PC-9 (cell line): ENCODE results near the gene FILIP1L. TPM values are rescaled to one million over a fixed set of nuclear protein-coding genes. Genes with fewer than 3 reads are reported as not detected.

Experiments
- BruUV-seq: library from RNA; stranded (reverse); fragments of 400-500 nt; replicated peaks from 2 replicates; lab custom pipeline; 2021; lab: Mats Ljungman, UMichigan
- CTCF ChIA-PET: fragments of 300-600 bp; sonication (Branson Sonifier 250); formaldehyde crosslinking; loops from one replicate; lab custom pipeline; 2022; ENCODE audit warnings: antibody characterized with exemption; lab: Charles Lee
- POLR2A ChIA-PET: fragments of 300-600 bp; sonication (Branson Sonifier 250); formaldehyde crosslinking; loops from one replicate; lab custom pipeline; 2022; ENCODE audit warnings: antibody characterized with exemption; ENCODE audit not compliant: unreplicated experiment; lab: Charles Lee
- DNase-seq, 2 experiments: peaks; one replicate each; pipeline versions ENCODE4 v3.0.0 to v3.0.0-alpha.2; 2015 to 2022; ENCODE audit warnings: mixed read lengths in 1 of 2
- H2AFZ ChIP-seq: fragments of 200-600 bp; sonication (generic); 2 replicates; pipeline ENCODE4 v1.8.1; 2017; ENCODE audit warnings: antibody characterized with exemption
- H3F3A ChIP-seq: fragments of 200-600 bp; sonication (generic); 2 replicates; pipeline ENCODE4 v1.8.1; 2017; ENCODE audit warnings: antibody characterized with exemption, mild to moderate bottlenecking, low read depth; ENCODE audit not compliant: insufficient read depth
- H3K27ac ChIP-seq: fragments of 200-600 bp; sonication (generic); 2 replicates; pipeline ENCODE4 v1.6.1; 2016; ENCODE audit warnings: mixed run types
- H3K27me3 ChIP-seq: fragments of 200-600 bp; sonication (generic); 2 replicates; pipeline ENCODE4 v1.6.1; 2016; ENCODE audit warnings: low read depth, mixed run types; ENCODE audit not compliant: insufficient read depth
- H3K36me3 ChIP-seq: fragments of 200-600 bp; sonication (generic); 2 replicates; pipeline ENCODE4 v1.6.1; 2016; ENCODE audit warnings: low read depth, mixed run types
- H3K4me1 ChIP-seq: fragments of 200-600 bp; sonication (generic); replicated peaks from 2 replicates; pipeline ENCODE4 v1.6.1; 2016; ENCODE audit warnings: mixed run types; ENCODE audit not compliant: insufficient read depth
- H3K4me2 ChIP-seq: fragments of 200-600 bp; sonication (generic); 2 replicates; pipeline ENCODE4 v1.6.1; 2017; ENCODE audit warnings: mixed run types
- H3K4me3 ChIP-seq: fragments of 200-600 bp; sonication (generic); 2 replicates; pipeline ENCODE4 v1.6.1; 2016; ENCODE audit warnings: mixed run types
- H3K79me2 ChIP-seq: fragments of 200-600 bp; sonication (generic); 2 replicates; pipeline ENCODE4 v1.6.1; 2017; ENCODE audit warnings: low read depth, mixed run types
- H3K9me2 ChIP-seq: fragments of 200-600 bp; sonication (generic); 2 replicates; pipeline ENCODE4 v1.8.1; 2017; ENCODE audit warnings: mild to moderate bottlenecking; ENCODE audit not compliant: insufficient read depth
- H3K9me3 ChIP-seq: fragments of 200-600 bp; sonication (generic); 2 replicates; pipeline ENCODE4 v1.8.1; 2016; ENCODE audit warnings: low read depth; ENCODE audit not compliant: insufficient read depth
- H4K20me1 ChIP-seq: fragments of 200-600 bp; sonication (generic); 2 replicates; pipeline ENCODE4 v1.8.1; 2017; ENCODE audit not compliant: insufficient read depth
- EZH2 ChIP-seq: fragments of 200-600 bp; sonication (generic); IDR thresholded peaks from 2 replicates; pipeline ENCODE4 v1.8.0; 2017; ENCODE audit warnings: antibody characterized with exemption, low read depth
- intact Hi-C: fragments of 100-400 bp; cut with micrococcal nuclease; formaldehyde crosslinking; loops from one replicate; pipeline ENCODE4 v1.10.0; 2022; ENCODE audit not compliant: unreplicated experiment
- total RNA-seq: library from RNA; stranded (reverse); gene quantifications from 2 replicates; pipeline ENCODE4 v1.2.3, GENCODE V29; 2021
- TF ChIP-seq, protein P1 (sequence below): fragments of 200-600 bp; sonication (generic); conservative IDR thresholded peaks from 2 replicates; pipeline ENCODE4 v1.6.1; 2017; ENCODE audit warnings: mixed run types, antibody characterized with exemption, mild to moderate bottlenecking, moderate library complexity

Gene FILIP1L
- total RNA-seq, 1 experiment from 2014 or later = 16.8 TPM

DNA sequence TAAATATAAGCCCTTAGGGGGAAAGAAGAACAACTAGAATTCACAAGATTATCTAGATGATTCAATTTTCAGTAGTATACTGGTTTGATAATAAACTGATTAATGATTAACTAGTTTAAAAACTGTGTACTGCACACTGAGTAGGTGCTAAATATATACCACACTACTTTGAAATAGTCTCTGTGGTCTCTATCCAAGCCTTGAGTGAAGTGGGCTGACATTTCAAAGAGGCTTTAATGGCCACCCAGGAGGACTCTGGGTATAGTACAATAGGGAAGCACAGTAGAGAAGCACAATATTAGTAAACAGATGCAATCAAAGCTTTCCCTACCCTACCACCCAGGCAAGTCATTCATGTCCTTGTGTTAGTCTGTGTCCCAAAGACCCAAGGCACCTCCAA, 46.7 kb downstream of the FILIP1L start:
- H2AFZ ChIP-seq = no peak overlapping the region
- DNase-seq = no peak
- TF ChIP-seq, protein P1, sequence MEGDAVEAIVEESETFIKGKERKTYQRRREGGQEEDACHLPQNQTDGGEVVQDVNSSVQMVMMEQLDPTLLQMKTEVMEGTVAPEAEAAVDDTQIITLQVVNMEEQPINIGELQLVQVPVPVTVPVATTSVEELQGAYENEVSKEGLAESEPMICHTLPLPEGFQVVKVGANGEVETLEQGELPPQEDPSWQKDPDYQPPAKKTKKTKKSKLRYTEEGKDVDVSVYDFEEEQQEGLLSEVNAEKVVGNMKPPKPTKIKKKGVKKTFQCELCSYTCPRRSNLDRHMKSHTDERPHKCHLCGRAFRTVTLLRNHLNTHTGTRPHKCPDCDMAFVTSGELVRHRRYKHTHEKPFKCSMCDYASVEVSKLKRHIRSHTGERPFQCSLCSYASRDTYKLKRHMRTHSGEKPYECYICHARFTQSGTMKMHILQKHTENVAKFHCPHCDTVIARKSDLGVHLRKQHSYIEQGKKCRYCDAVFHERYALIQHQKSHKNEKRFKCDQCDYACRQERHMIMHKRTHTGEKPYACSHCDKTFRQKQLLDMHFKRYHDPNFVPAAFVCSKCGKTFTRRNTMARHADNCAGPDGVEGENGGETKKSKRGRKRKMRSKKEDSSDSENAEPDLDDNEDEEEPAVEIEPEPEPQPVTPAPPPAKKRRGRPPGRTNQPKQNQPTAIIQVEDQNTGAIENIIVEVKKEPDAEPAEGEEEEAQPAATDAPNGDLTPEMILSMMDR = no peak
- no peak for TF ChIP-seq EZH2
- ChIA-PET CTCF (interaction anchor here (0.7 kb wide), 1 partner anchor 188 kb away, joined by 4 read pairs; no protein-coding TSS in a partner anchor), POLR2A (no interaction called here)
- H3K27ac ChIP-seq = no peak overlapping the region
- H3K27me3 ChIP-seq = no peaks in the 10 kb centered on the region
- H3K4me3 ChIP-seq = no peak overlapping the region
- no peaks in the 10 kb centered on the region for H3K36me3 ChIP-seq
- peaks cover 12% of the 10 kb centered on the region for H3K9me3 ChIP-seq
- no peak overlapping the region for H3K4me2 ChIP-seq
- no TSS peak for BruUV-seq
- intact Hi-C loops = no loop called here
- no peaks in the 10 kb centered on the region for H4K20me1 ChIP-seq
- no peaks in the 10 kb centered on the region for H3K4me1 ChIP-seq
- H3K79me2 ChIP-seq = no peaks in the 10 kb centered on the region
- no peaks in the 10 kb centered on the region for H3F3A ChIP-seq
- H3K9me2 ChIP-seq = peaks cover 3% of the 10 kb centered on the region; the same call in 1 of the 2 replicates

DNA sequence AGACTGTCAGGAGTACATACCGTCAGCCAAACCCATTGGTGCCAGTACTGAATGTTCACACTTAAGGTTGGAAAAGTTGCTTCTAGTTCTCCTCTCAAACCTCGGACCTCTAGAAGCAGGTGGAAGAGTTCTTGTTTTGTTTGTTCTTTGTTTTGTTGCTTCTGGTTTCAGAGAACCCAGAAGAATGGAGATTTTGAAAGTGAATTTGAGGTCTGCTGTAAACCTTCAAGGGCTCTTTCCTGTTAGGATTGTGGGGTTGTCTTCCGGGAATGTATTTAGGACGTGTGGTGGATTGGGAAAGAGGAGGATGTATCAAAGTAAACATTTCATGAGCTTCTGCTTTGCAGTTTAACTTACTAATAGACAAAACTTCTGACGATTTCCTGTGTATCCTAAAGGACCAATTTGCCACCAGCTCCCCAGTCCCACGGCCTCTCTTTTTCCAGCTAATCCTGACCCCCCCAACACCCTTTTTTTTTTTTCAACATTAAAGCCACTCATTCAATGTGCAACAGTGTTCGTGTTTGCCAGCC, 50.3 kb downstream of the FILIP1L start:
- H3K27ac ChIP-seq = no peak overlapping the region
- no TSS peak for BruUV-seq
- no peak overlapping the region for H3K4me2 ChIP-seq
- no peaks in the 10 kb centered on the region for H3K9me3 ChIP-seq
- POLR2A ChIA-PET = no interaction called here
- H3K36me3 ChIP-seq = no peaks in the 10 kb centered on the region
- no peaks in the 10 kb centered on the region for H4K20me1 ChIP-seq
- no peak for DNase-seq
- H3K4me3 ChIP-seq = no peak overlapping the region
- TF ChIP-seq, protein P1 = no peak
- TF ChIP-seq EZH2 = no peak
- H3K9me2 ChIP-seq = peaks cover 3% of the 10 kb centered on the region; the same call in 1 of the 2 replicates
- H3F3A ChIP-seq = no peaks in the 10 kb centered on the region; the same call in 1 of the 2 replicates
- intact Hi-C loops = no loop called here
- H2AFZ ChIP-seq = no peak overlapping the region
- H3K79me2 ChIP-seq = no peaks in the 10 kb centered on the region
- H3K4me1 ChIP-seq = no peaks in the 10 kb centered on the region
- H3K27me3 ChIP-seq = no peaks in the 10 kb centered on the region
- CTCF ChIA-PET = no interaction called here

DNA sequence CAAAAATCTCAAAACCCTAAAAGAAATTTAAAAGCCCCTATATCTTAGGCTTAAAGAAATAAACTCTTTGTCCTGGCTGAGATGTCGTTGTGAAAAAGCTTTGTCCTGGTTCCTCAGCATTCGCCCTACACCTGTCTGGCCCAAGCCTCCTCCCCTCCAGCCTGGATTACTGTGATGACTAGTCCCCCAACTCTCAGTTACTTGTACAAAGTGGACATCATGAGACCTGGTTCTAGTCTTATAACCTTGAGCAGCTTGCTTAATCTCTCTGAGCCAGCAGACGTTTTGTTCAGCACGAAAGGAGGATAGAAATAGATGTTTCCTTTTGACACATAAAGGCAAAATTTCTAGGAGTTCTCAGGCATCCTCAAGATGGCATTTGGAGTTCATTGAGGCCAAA, 51.6 kb downstream of the FILIP1L start:
- H3K4me1 ChIP-seq = no peaks in the 10 kb centered on the region
- no TSS peak for BruUV-seq
- ChIA-PET CTCF (no interaction called here), POLR2A (no interaction called here)
- intact Hi-C loops = no loop called here
- H3F3A ChIP-seq = no peaks in the 10 kb centered on the region; the same call in 1 of the 2 replicates
- peaks cover 3% of the 10 kb centered on the region; the same call in 1 of the 2 replicates for H3K9me2 ChIP-seq
- H3K36me3 ChIP-seq = no peaks in the 10 kb centered on the region
- TF ChIP-seq EZH2 = no peak
- TF ChIP-seq, protein P1 = no peak
- no peaks in the 10 kb centered on the region for H3K27me3 ChIP-seq
- H3K4me2 ChIP-seq = no peak overlapping the region
- no peak for DNase-seq
- no peaks in the 10 kb centered on the region for H3K9me3 ChIP-seq
- H4K20me1 ChIP-seq = no peaks in the 10 kb centered on the region
- no peaks in the 10 kb centered on the region for H3K79me2 ChIP-seq
- no peak overlapping the region for H3K4me3 ChIP-seq
- no peak overlapping the region for H3K27ac ChIP-seq
- no peak overlapping the region for H2AFZ ChIP-seq
